HG03280 (cell line): ENCODE results near the gene ZNF267.
"Not testable (repeated sequence)": the region's sequence is repeated elsewhere in the genome, so short reads cannot be mapped to it uniquely, and the experiment has no call there.

Source experiments
- ATAC-seq: cut with Tn5 transposase; IDR thresholded peaks from one replicate; pipeline ENCODE4 v1.9.1; 2021; ENCODE audit warnings: mild to moderate bottlenecking, moderate library complexity; ENCODE audit not compliant: unreplicated experiment

The ZNF267 gene

GRCh38 chr16:31877876-31878642, 4.5 kb downstream of the ZNF267 start:
- no peak for ATAC-seq

GRCh38 chr16:31879937-31880321, 6.3 kb downstream of the ZNF267 start:
- no peak for ATAC-seq

- no peak for ATAC-seq
Measured at GRCh38 chr16:31880322-31880979, 6.8 kb downstream of the ZNF267 start.

GRCh38 chr16:31886227-31886626, 12.6 kb downstream of the ZNF267 start:
- ATAC-seq: no peak

DNA sequence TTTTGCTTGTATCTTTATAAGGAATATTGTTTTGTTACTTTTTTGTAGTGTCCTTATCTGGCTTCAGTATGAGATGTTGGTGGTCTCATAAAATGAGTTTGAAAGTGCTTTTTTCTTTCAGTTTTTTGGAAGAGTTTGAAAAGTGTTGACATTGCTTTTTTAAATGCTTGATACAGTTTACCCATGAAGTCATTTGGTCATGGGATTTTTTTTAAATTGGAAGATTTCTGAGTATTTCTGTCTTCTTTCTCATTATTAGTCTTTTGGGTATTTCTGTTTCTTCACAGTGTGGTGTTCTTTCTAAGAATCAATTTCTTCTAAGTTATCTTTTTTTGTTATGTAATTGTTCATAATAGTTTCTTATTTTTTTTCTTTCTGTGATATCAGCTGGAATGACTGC, 15.1 kb downstream of the ZNF267 start:
- no peak for ATAC-seq

DNA sequence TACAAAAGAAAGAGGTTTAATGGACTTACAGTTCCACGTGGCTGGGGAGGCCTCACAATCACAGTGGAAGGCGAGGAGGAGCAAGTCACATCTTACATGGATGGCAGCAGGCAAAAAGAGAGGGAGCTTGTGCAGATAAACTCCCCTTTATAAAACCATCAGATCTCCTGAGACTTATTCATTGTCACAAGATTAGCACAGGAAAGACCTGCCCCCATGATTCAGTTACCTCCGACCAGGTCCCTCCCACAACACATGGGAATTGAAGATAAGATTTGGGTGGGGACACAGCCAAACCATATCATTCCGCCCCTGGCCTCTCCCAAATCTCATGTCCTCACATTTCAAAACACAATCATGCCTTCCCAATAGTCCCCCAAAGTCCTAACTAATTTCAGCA, 18.5 kb downstream of the ZNF267 start:
- ATAC-seq: not testable (repeated sequence)

- no peak for ATAC-seq
Measured at GRCh38 chr16:31893824-31894223, 20.2 kb downstream of the ZNF267 start.

DNA sequence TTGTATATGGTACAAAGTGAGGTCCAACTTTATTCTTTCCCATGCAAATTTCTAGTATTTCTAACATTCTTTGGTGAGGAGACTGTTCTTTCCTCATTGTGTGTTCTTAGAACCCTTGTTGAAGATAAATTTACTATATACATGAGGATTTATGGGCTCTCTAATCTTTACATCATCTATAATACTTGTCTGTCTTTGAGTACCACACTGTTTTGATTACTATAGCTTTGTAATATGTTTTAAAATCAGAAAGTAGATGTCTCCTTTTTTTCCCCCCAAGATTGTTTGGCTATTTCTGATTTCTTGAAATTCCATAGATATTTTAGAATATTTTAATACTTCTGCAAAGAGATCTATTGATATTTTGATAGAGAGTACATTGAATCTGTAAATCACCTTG, 23.7 kb downstream of the ZNF267 start:
- ATAC-seq: no peak

DNA sequence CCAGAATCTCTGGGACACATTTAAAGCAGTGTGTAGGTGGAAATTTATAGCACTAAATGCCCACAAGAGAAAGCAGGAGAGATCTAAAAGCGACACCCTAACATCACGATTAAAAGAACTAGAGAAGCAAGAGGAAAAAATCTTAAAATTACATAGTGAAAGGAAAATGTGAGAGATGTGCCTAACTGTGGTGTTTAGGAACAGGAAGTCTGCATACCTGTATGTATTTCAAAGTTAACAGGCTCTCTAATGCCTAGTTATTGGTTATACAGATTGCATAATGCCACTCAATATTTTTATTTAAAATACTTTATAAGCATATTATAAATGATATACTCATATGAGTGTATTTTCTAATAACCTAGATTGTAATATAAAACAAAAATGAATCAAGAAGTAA, 25.9 kb downstream of the ZNF267 start:
- no peak for ATAC-seq

GRCh38 chr16:31904571-31904970, 31.0 kb downstream of the ZNF267 start:
- not testable (repeated sequence) for ATAC-seq

GRCh38 chr16:31913668-31914067, 40.1 kb downstream of the ZNF267 start:
- ATAC-seq: no peak

- no peak for ATAC-seq
Measured at GRCh38 chr16:31916056-31916488, 42.5 kb downstream of the ZNF267 start.

GRCh38 chr16:31920373-31920772, 46.8 kb downstream of the ZNF267 start:
- ATAC-seq: no peak

DNA sequence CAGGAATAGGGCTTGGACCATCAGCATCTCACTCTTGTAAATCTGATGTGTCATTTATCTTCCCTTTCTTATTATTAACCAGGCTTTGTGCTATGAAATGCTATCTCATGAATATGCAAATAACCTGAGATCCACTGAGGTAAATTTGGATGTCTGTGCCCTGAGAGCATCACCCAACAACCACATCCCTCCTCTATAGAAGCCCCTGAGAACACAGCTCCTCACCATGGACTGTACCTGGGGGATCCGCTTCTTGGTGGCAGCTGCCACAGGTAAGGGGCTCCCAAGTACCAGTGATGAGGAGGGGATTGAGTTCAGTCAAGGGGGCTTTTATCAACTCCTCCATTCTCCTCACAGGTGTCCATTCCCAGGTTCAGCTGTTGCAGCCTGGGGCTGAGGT, 78.2 kb downstream of the ZNF267 start:
- not testable (repeated sequence) for ATAC-seq

GRCh38 chr16:31952206-31952605, 78.6 kb downstream of the ZNF267 start:
- ATAC-seq: not testable (repeated sequence)

GRCh38 chr16:31956221-31956620, 82.6 kb downstream of the ZNF267 start:
- ATAC-seq: not testable (repeated sequence)

DNA sequence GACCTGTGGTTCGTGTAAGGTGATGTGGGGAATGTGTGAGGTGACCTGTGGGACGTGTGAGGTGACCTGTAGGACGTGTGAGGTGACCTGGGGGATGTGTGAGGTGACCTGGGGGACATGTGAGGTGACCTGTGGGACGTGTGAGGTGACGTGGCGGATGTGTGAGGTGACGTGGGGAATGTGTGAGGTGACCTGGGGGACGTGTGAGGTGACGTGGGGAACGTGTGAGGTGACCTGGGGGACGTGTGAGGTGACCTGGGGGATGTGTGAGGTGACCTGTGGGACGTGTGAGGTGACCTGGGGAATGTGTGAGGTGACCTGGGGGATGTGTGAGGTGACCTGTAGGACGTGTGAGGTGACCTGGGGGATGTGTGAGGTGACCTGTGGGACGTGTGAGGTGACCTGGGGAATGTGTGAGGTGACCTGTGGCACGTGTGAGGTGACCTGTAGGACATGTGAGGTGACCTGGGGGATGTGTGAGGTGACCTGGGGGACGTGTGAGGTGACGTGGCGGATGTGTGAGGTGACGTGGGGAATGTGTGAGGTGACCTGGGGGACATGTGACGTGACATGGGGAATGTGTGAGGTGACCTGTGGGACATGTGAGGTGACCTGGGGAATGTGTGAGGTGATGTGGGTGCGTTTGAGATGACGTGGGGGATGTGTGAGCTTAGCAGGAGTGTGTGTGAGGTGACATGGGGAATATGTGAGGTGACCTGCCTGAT, 86.7 kb downstream of the ZNF267 start:
- not testable (repeated sequence) for ATAC-seq
